Neural progenitor cell (in vitro differentiated cells): Measurements from ENCODE around the gene GNB5.

ENCODE experiments used
- EZH2 ChIP-seq: fragments of 200-600 bp; sonication (generic); IDR thresholded peaks from 2 replicates; pipeline ENCODE4 v1.6.1; 2017; ENCODE audit warnings: antibody characterized with exemption, mild to moderate bottlenecking, moderate library complexity
- TF ChIP-seq, protein P1 (sequence below): fragments of 200-600 bp; sonication (generic); IDR thresholded peaks from 2 replicates; pipeline ENCODE4 v1.5.1; 2017; ENCODE audit warnings: antibody characterized with exemption, mild to moderate bottlenecking

DNA sequence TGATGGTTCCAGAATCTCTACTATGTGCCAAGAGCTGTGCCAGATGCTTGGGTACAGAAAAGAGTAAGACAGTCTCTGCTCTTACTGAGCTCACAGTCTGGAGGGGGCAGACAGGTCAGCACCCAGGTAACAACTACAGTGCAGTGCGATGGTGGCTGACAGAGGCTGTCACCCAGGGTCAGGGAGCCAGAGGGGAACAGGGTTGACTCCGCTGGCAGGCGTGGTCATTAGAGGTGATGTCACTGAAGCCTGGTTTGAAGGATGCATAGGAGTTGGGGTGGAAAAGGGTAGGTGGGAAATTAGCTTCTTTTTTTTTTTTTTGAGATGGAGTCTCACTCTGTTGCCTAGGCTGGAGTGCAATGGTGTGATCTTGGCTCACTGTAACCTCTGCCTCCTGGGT is 31.5 kb downstream of the GNB5 start:
- TF ChIP-seq, protein P1, sequence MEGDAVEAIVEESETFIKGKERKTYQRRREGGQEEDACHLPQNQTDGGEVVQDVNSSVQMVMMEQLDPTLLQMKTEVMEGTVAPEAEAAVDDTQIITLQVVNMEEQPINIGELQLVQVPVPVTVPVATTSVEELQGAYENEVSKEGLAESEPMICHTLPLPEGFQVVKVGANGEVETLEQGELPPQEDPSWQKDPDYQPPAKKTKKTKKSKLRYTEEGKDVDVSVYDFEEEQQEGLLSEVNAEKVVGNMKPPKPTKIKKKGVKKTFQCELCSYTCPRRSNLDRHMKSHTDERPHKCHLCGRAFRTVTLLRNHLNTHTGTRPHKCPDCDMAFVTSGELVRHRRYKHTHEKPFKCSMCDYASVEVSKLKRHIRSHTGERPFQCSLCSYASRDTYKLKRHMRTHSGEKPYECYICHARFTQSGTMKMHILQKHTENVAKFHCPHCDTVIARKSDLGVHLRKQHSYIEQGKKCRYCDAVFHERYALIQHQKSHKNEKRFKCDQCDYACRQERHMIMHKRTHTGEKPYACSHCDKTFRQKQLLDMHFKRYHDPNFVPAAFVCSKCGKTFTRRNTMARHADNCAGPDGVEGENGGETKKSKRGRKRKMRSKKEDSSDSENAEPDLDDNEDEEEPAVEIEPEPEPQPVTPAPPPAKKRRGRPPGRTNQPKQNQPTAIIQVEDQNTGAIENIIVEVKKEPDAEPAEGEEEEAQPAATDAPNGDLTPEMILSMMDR, result no peak
- no peak for TF ChIP-seq EZH2
